ENCODE results near the gene JPH3.

The JPH3 gene

GRCh38 chr16:87602001-87602775 lies at the start of gene JPH3:
JPH3 (plus strand) TSS chr16:87602508; CDS start chr16:87603147, 639 bp downstream.
- no peak for DNase-seq (ENCODE audit: low read depth in 2 of 3, low spot score in 1 of 3)

- no peak for DNase-seq (ENCODE audit: low read depth in 2 of 3, low spot score in 1 of 3)
Observed at GRCh38 chr16:87552772-87553573, 49.3 kb upstream of the JPH3 start.

GRCh38 chr16:87554754-87555427 lies 47.4 kb upstream of the JPH3 start:
- DNase-seq (ENCODE audit: low read depth in 2 of 3, low spot score in 1 of 3), result no peak

- DNase-seq (ENCODE audit: low read depth in 2 of 3, low spot score in 1 of 3), result no peak
Observed at GRCh38 chr16:87555647-87556046, 46.7 kb upstream of the JPH3 start.

- DNase-seq (ENCODE audit: low read depth in 2 of 3, low spot score in 1 of 3), result no peak
Observed at GRCh38 chr16:87556941-87557459, 45.3 kb upstream of the JPH3 start.

GRCh38 chr16:87558682-87559081 lies 43.6 kb upstream of the JPH3 start:
- no peak for DNase-seq (ENCODE audit: low read depth in 2 of 3, low spot score in 1 of 3)

GRCh38 chr16:87559945-87560344 lies 42.4 kb upstream of the JPH3 start:
- no peak for DNase-seq (ENCODE audit: low read depth in 2 of 3, low spot score in 1 of 3)

- peak; percentile 13 to 22 (median 14) for DNase-seq (ENCODE audit: low read depth in 2 of 3, low spot score in 1 of 3)
Observed at GRCh38 chr16:87560428-87561199, 41.7 kb upstream of the JPH3 start.

- no peak for DNase-seq (ENCODE audit: low read depth in 2 of 3, low spot score in 1 of 3)
Observed at GRCh38 chr16:87561200-87562105, 40.9 kb upstream of the JPH3 start.

- DNase-seq (ENCODE audit: low read depth in 2 of 3, low spot score in 1 of 3), result no peak
Observed at GRCh38 chr16:87562201-87562600, 40.1 kb upstream of the JPH3 start.

- no peak for DNase-seq (ENCODE audit: low read depth in 2 of 3, low spot score in 1 of 3)
Observed at GRCh38 chr16:87563022-87563421, 39.3 kb upstream of the JPH3 start.

- no peak for DNase-seq (ENCODE audit: low read depth in 2 of 3, low spot score in 1 of 3)
Observed at GRCh38 chr16:87563714-87564523, 38.4 kb upstream of the JPH3 start.

GRCh38 chr16:87564524-87564778 lies 37.9 kb upstream of the JPH3 start:
- DNase-seq (ENCODE audit: low read depth in 2 of 3, low spot score in 1 of 3), result no peak

- no peak for DNase-seq (ENCODE audit: low read depth in 2 of 3, low spot score in 1 of 3)
Observed at GRCh38 chr16:87569601-87570571, 32.4 kb upstream of the JPH3 start.

- no peak for DNase-seq (ENCODE audit: low read depth in 2 of 3, low spot score in 1 of 3)
Observed at GRCh38 chr16:87570572-87570937, 31.8 kb upstream of the JPH3 start.

- DNase-seq (ENCODE audit: low read depth in 2 of 3, low spot score in 1 of 3), result peak in 1 of 3 donors; percentile 11
Observed at GRCh38 chr16:87570938-87571867, 31.1 kb upstream of the JPH3 start.

- no peak for DNase-seq (ENCODE audit: low read depth in 2 of 3, low spot score in 1 of 3)
Observed at GRCh38 chr16:87571868-87572244, 30.5 kb upstream of the JPH3 start.

Data from stimulated activated CD4-positive, alpha-beta T cell treated with anti-CD3 and anti-CD28 coated beads, Interleukin-12 subunit alpha, Interleukin-12 subunit beta, amount 100 ng/mL, for 48 hours (primary cell).